HEK293 (cell line): Measurements from ENCODE around the gene CFHR1.

ENCODE experiments used
- AEBP2 ChIP-seq: fragments of 450-650 bp; formaldehyde crosslinking; IDR thresholded peaks from 2 replicates; pipeline ENCODE4 v1.5.1; 2016; ENCODE audit warnings: missing biosample characterization, missing genetic modification characterization, borderline replicate concordance
- CTCF ChIP-seq: fragments of 450-650 bp; formaldehyde crosslinking; IDR thresholded peaks from 2 replicates; pipeline ENCODE4 v1.5.1; 2016; ENCODE audit warnings: missing biosample characterization, missing genetic modification characterization
- REST ChIP-seq: fragments of 450-650 bp; formaldehyde crosslinking; IDR thresholded peaks from 2 replicates; pipeline ENCODE4 v1.5.1; 2016; ENCODE audit warnings: missing biosample characterization, missing genetic modification characterization
- ZBTB11 ChIP-seq: fragments of 450-650 bp; formaldehyde crosslinking; conservative IDR thresholded peaks from 2 replicates; pipeline ENCODE4 v1.5.1; 2016; ENCODE audit warnings: low read depth, missing biosample characterization, missing genetic modification characterization
- ZBTB26 ChIP-seq: fragments of 450-650 bp; formaldehyde crosslinking; optimal IDR thresholded peaks from 2 replicates; pipeline ENCODE3; 2016; ENCODE audit warnings: missing biosample characterization, mild to moderate bottlenecking, missing genetic modification characterization
- ZBTB8A ChIP-seq: fragments of 450-650 bp; formaldehyde crosslinking; IDR thresholded peaks from 2 replicates; pipeline ENCODE4 v1.5.1; 2016; ENCODE audit warnings: missing biosample characterization, missing genetic modification characterization
- ZNF501 ChIP-seq: fragments of 450-650 bp; formaldehyde crosslinking; IDR thresholded peaks from 2 replicates; pipeline ENCODE4 v1.5.1; 2016; ENCODE audit warnings: missing biosample characterization, missing genetic modification characterization
- ZNF560 ChIP-seq: fragments of 450-650 bp; formaldehyde crosslinking; IDR thresholded peaks from 2 replicates; pipeline ENCODE4 v1.5.1; 2017; ENCODE audit warnings: missing biosample characterization, missing genetic modification characterization, borderline replicate concordance
- ZSCAN23 ChIP-seq: fragments of 450-650 bp; formaldehyde crosslinking; IDR thresholded peaks from 2 replicates; pipeline ENCODE4 v1.5.1; 2016; ENCODE audit warnings: missing biosample characterization, missing genetic modification characterization

- TF ChIP-seq ZBTB11 (tag by site-specific recombination) (no peak), AEBP2 (tag by site-specific recombination) (no peak), CTCF (tag by site-specific recombination) (no peak), ZBTB26 (tag by site-specific recombination) (no peak), ZNF501 (tag by site-specific recombination) (no peak), REST (tag by site-specific recombination) (no peak), ZSCAN23 (tag by site-specific recombination) (no peak), ZNF560 (tag by site-specific recombination) (no peak), ZBTB8A (tag by site-specific recombination) (no peak)
Measured at GRCh38 chr1:196777603-196778002, 41.9 kb upstream of the CFHR1 start.
